Transverse colon (tissue), 3 donors: ENCODE data around the gene GNAS.

ENCODE experiments used
- POLR2A ChIP-seq: fragments of 450-650 bp; IDR thresholded peaks from one replicate; pipeline ENCODE4 v1.6.1; 2016; ENCODE audit warnings: antibody characterized with exemption, mild to moderate bottlenecking, moderate library complexity
- TF ChIP-seq, protein P1 (sequence below), 5 experiments: fragments of 200-600 bp in 3 of 5; fragments of 450-650 bp in 2 of 5; sonication (generic) in 3 of 5; IDR thresholded peaks; 1 replicate in 2 of 5; 2 replicates in 3 of 5; pipeline ENCODE4 v1.5.1; 2016 to 2017; ENCODE audit warnings: antibody characterized with exemption in 5 of 5, inconsistent platforms in 3 of 5, mild to moderate bottlenecking in 2 of 5, moderate library complexity in 1 of 5

DNA sequence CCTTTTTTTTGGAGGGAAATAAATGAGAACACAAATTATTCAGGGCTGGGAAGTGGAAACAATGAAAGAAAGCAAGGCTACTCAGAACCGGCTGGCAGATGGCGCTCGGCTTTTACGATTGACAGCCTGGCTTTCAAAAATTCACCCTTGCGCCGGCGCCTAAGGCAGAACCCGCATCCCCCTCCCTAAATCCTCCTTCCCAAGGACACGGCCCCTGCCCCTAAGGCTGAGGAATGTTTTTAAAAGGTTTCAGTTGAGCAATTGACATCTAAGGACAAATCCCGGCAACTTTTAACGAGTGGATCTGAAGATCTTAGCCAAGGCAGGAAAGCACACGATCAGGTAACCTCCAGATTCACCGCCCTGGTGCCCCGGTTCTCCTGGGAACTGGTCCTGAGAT is 16.3 kb downstream of the GNAS start:
- TF ChIP-seq, protein P1, sequence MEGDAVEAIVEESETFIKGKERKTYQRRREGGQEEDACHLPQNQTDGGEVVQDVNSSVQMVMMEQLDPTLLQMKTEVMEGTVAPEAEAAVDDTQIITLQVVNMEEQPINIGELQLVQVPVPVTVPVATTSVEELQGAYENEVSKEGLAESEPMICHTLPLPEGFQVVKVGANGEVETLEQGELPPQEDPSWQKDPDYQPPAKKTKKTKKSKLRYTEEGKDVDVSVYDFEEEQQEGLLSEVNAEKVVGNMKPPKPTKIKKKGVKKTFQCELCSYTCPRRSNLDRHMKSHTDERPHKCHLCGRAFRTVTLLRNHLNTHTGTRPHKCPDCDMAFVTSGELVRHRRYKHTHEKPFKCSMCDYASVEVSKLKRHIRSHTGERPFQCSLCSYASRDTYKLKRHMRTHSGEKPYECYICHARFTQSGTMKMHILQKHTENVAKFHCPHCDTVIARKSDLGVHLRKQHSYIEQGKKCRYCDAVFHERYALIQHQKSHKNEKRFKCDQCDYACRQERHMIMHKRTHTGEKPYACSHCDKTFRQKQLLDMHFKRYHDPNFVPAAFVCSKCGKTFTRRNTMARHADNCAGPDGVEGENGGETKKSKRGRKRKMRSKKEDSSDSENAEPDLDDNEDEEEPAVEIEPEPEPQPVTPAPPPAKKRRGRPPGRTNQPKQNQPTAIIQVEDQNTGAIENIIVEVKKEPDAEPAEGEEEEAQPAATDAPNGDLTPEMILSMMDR (IDR thresholded peaks at IDR 0.05) = no peak
- no peak for TF ChIP-seq POLR2A
